ENCODE data around the gene CDR2L. TPM values are rescaled to one million over a fixed set of nuclear protein-coding genes. Genes with fewer than 3 reads are reported as not detected.

Gene CDR2L
- total RNA-seq, 1 experiment from 2014 or later, result 31.0 TPM

GRCh38 chr17:74970395-74970794 is 17.0 kb upstream of the CDR2L start (continued):
- no peak for TF ChIP-seq ATF6 (CRISPR knock-in tag; IDR thresholded peaks at IDR 0.05)
- no peak for TF ChIP-seq HMGXB4 (CRISPR knock-in tag; IDR thresholded peaks at IDR 0.05)
- TF ChIP-seq ZNF317 (CRISPR knock-in tag; IDR thresholded peaks at IDR 0.05; ENCODE audit: borderline replicate concordance, low read depth), result no peak

GRCh38 chr17:74971069-74971841 is 16.2 kb upstream of the CDR2L start:
- DNase-seq (ENCODE audit: low spot score), result no peak
- Mint-ChIP-seq H3K4me1 (peaks cover 12% of the 10 kb centered on the region), H3K36me3 (no peaks in the 10 kb centered on the region), H3K27ac (no peak overlapping the region), H3K9me3 (no peaks in the 10 kb centered on the region), H3K4me3 (peak overlapping the region; percentile 90), H3K27me3 (ENCODE audit: low read depth) (peaks cover 54% of the 10 kb centered on the region)
- ATAC-seq, result no peak
- TF ChIP-seq E2F1 (CRISPR knock-in tag; IDR thresholded peaks at IDR 0.05) (no peak), ELF4 (CRISPR knock-in tag; IDR thresholded peaks at IDR 0.05; ENCODE audit: low read depth) (no peak), ZNF423 (CRISPR knock-in tag; IDR thresholded peaks at IDR 0.05) (no peak), RELA (CRISPR knock-in tag; IDR thresholded peaks at IDR 0.05; ENCODE audit: borderline replicate concordance) (no peak), ZNF396 (CRISPR knock-in tag; IDR thresholded peaks at IDR 0.05; ENCODE audit: borderline replicate concordance) (no peak), IRF1 (CRISPR knock-in tag; IDR thresholded peaks at IDR 0.05) (no peak), SOX15 (CRISPR knock-in tag; IDR thresholded peaks at IDR 0.05) (no peak), FOXP1 (CRISPR knock-in tag; IDR thresholded peaks at IDR 0.05; ENCODE audit: borderline replicate concordance) (no peak)
- ChIA-PET CTCF (interaction anchor here (0.5 to 7.5 kb wide), 11 partner anchors 9 to 202 kb away, joined by 3 to 133 read pairs (median 10); partner anchors contain the start of genes CDR2L, MRPL58 and OTOP2), POLR2A (interaction anchor here (1.0 to 2.0 kb wide), 2 partner anchors 9 to 41 kb away, joined by 3 to 15 read pairs; partner anchors contain the start of gene MRPL58)

- CTCF ChIA-PET, result interaction anchor here (0.5 to 7.5 kb wide), 14 partner anchors 10 to 202 kb away, joined by 3 to 133 read pairs (median 6); partner anchors contain the start of genes CDR2L, MRPL58 and OTOP2
- H3K4me1 Mint-ChIP-seq, result peaks cover 12% of the 10 kb centered on the region
- POLR2A ChIA-PET, result interaction anchor here (0.7 to 2.0 kb wide), 3 partner anchors 10 to 41 kb away, joined by 3 to 15 read pairs (median 3); partner anchors contain the start of gene MRPL58
- DNase-seq (ENCODE audit: low spot score) (no peak), ATAC-seq (no peak)
- no peak overlapping the region for H3K27ac Mint-ChIP-seq
- H3K9me3 Mint-ChIP-seq, result no peaks in the 10 kb centered on the region
- peak overlapping the region; percentile 90 for H3K4me3 Mint-ChIP-seq
- no peak for TF ChIP-seq SOX15 (CRISPR knock-in tag; IDR thresholded peaks at IDR 0.05)
- TF ChIP-seq HMGA2 (CRISPR knock-in tag; IDR thresholded peaks at IDR 0.05), result no peak
- no peak for TF ChIP-seq ZSCAN18 (CRISPR knock-in tag; IDR thresholded peaks at IDR 0.05)
- TF ChIP-seq ZNF423 (CRISPR knock-in tag; IDR thresholded peaks at IDR 0.05), result no peak; the same call in 1 of the 2 replicates
- TF ChIP-seq CBFB (CRISPR knock-in tag; IDR thresholded peaks at IDR 0.05; ENCODE audit: low read depth), result no peak
- TF ChIP-seq GRHL2 (CRISPR knock-in tag; IDR thresholded peaks at IDR 0.05; ENCODE audit: insufficient replicate concordance, severe bottlenecking), result no peak
- no peak for TF ChIP-seq USF2 (CRISPR knock-in tag; IDR thresholded peaks at IDR 0.05)
- TF ChIP-seq PRRX2 (CRISPR knock-in tag; IDR thresholded peaks at IDR 0.05), result no peak
- no peak for TF ChIP-seq PREB (CRISPR knock-in tag; IDR thresholded peaks at IDR 0.05; ENCODE audit: borderline replicate concordance)
- no peak for TF ChIP-seq ESRRA (CRISPR knock-in tag; IDR thresholded peaks at IDR 0.05; ENCODE audit: borderline replicate concordance)
- TF ChIP-seq SMAD3 (CRISPR knock-in tag; IDR thresholded peaks at IDR 0.05; ENCODE audit: borderline replicate concordance), result no peak
- H3K27me3 Mint-ChIP-seq (ENCODE audit: low read depth), result peaks cover 55% of the 10 kb centered on the region
- no peaks in the 10 kb centered on the region for H3K36me3 Mint-ChIP-seq
Measured at GRCh38 chr17:74971842-74972106, 15.7 kb upstream of the CDR2L start.

All from WTC11 (cell line).